HepG2 (cell line): ENCODE data around the gene ECSCR. TPM values are rescaled to one million over a fixed set of nuclear protein-coding genes. Genes with fewer than 3 reads are reported as not detected.
A peak's percentile ranks its signal among the peaks of the same experiment; 100 is the strongest.

ENCODE experiments used
- ARID2 ChIP-seq: sonication (generic); formaldehyde crosslinking; IDR thresholded peaks from 2 replicates; pipeline ENCODE4 v1.8.1; 2022; ENCODE audit warnings: mild to moderate bottlenecking, missing genetic modification reagents, borderline replicate concordance
- ARNTL ChIP-seq: sonication (generic); formaldehyde crosslinking; IDR thresholded peaks from 2 replicates; pipeline ENCODE4 v1.4.0; 2020; ENCODE audit warnings: mild to moderate bottlenecking, missing genetic modification reagents
- HOMEZ ChIP-seq: IDR thresholded peaks from 2 replicates; pipeline ENCODE4 v1.6.1; 2016; ENCODE audit warnings: low read depth
- IKZF5 ChIP-seq: IDR thresholded peaks from 2 replicates; pipeline ENCODE4 v1.6.1; 2018; ENCODE audit warnings: missing genetic modification reagents, mild to moderate bottlenecking, missing compliant biosample characterization
- KDM4B ChIP-seq: sonication (generic); formaldehyde crosslinking; IDR thresholded peaks from 2 replicates; pipeline ENCODE4 v1.4.0; 2020; ENCODE audit warnings: missing genetic modification reagents
- KLF9 ChIP-seq: IDR thresholded peaks from 2 replicates; pipeline ENCODE4 v1.6.1; 2016; ENCODE audit warnings: low read depth
- NCOA1 ChIP-seq: sonication (generic); formaldehyde crosslinking; IDR thresholded peaks from 2 replicates; pipeline ENCODE4 v1.9.0; 2021; ENCODE audit warnings: missing genetic modification reagents
- SMYD3 ChIP-seq: sonication (generic); formaldehyde crosslinking; IDR thresholded peaks from 2 replicates; pipeline ENCODE4 v1.8.1; 2023; ENCODE audit warnings: mild to moderate bottlenecking, missing genetic modification reagents
- STAG1 ChIP-seq: sonication (generic); formaldehyde crosslinking; IDR thresholded peaks from 2 replicates; pipeline ENCODE4 v1.4.0; 2020; ENCODE audit warnings: missing genetic modification reagents
- TRIM22 ChIP-seq: fragments of 450-650 bp; IDR thresholded peaks from 2 replicates; pipeline ENCODE4 v1.6.1; 2017
- ZGPAT ChIP-seq: IDR thresholded peaks from 2 replicates; pipeline ENCODE4 v1.6.1; 2016; ENCODE audit warnings: mild to moderate bottlenecking
- ZMAT3 ChIP-seq: sonication (generic); formaldehyde crosslinking; conservative IDR thresholded peaks from 2 replicates; pipeline ENCODE4 v1.7.0; 2021; ENCODE audit warnings: missing genetic modification reagents
- ZNF225 ChIP-seq: sonication (generic); formaldehyde crosslinking; IDR thresholded peaks from 2 replicates; pipeline ENCODE4 v1.4.0; 2020; ENCODE audit warnings: mild to moderate bottlenecking, missing genetic modification reagents
- ZNF281 ChIP-seq: sonication (generic); formaldehyde crosslinking; IDR thresholded peaks from 2 replicates; pipeline ENCODE4 v1.4.0; 2020; ENCODE audit warnings: missing genetic modification reagents, borderline replicate concordance
- ZNF562 ChIP-seq: sonication (generic); formaldehyde crosslinking; IDR thresholded peaks from 2 replicates; pipeline ENCODE4 v1.8.0; 2022; ENCODE audit warnings: missing genetic modification reagents, borderline replicate concordance
- ZNF563 ChIP-seq: sonication (generic); formaldehyde crosslinking; IDR thresholded peaks from 2 replicates; pipeline ENCODE4 v1.8.0; 2022; ENCODE audit warnings: mild to moderate bottlenecking, moderate library complexity, missing genetic modification reagents
- ZNF674 ChIP-seq: sonication (generic); formaldehyde crosslinking; IDR thresholded peaks from 2 replicates; pipeline ENCODE4 v1.5.0; 2020; ENCODE audit warnings: low read depth, mild to moderate bottlenecking, missing genetic modification reagents
- ZNF770 ChIP-seq: sonication (generic); formaldehyde crosslinking; IDR thresholded peaks from 2 replicates; pipeline ENCODE4 v1.5.0; 2020; ENCODE audit warnings: mild to moderate bottlenecking, missing genetic modification reagents
- polyA plus RNA-seq, 8 experiments: library from polyadenylated mRNA; depleted of rRNA in 3 of 8; stranded (reverse) in 7 of 8; unstranded in 1 of 8; fragments of >200 nt; fragmentation: Illumina TruSeq in 4 of 8; extraction: Trizol in 4 of 8; gene quantifications; 2 replicates each; pipeline versions ENCODE4 v1.2.1 to v1.2.3, GENCODE V29; 2011 to 2016; ENCODE audit warnings: low read depth in 4 of 8, missing spikeins in 1 of 8, mixed read lengths in 1 of 8; ENCODE audit not compliant: insufficient read depth in 1 of 8
- total RNA-seq, 5 experiments: library from RNA; depleted of rRNA; stranded (reverse); fragments of >200 nt; fragmentation: Illumina TruSeq; extraction: Trizol; gene quantifications; 2 replicates each; pipeline ENCODE4 v1.2.3, GENCODE V29; 2016; ENCODE audit warnings: low read depth in 1 of 5

Gene ECSCR
- total and polyA plus RNA-seq, 2 of the 13 experiments (the other 11 are each of a cell fraction or from before 2014, with no cell fraction given), result 0.18 TPM; not detected in 1

GRCh38 chr5:139439013-139439903 is 23.3 kb downstream of the ECSCR start, which contains the start of gene DNAJC18 (continued):
- TF ChIP-seq HOMEZ (CRISPR knock-in tag) (no peak; the same call in 1 of the 2 replicates), ZGPAT (CRISPR knock-in tag) (peak; percentile 89), NCOA1 (CRISPR knock-in tag) (no peak), IKZF5 (CRISPR knock-in tag) (peak; percentile 72; the same call in 1 of the 2 replicates), ZNF562 (CRISPR knock-in tag) (no peak), ZNF225 (CRISPR knock-in tag) (0 out of 2 replicates have a peak, but pooled peaks have one; percentile 46), TRIM22 (no peak), KLF9 (CRISPR knock-in tag) (no peak), KDM4B (CRISPR knock-in tag) (no peak), ZMAT3 (CRISPR knock-in tag) (0 out of 2 replicates have a peak, but pooled peaks have one; percentile 35), ZNF281 (CRISPR knock-in tag) (peak; percentile 23; the same call in 1 of the 2 replicates), ARID2 (CRISPR knock-in tag) (no peak), ZNF770 (CRISPR knock-in tag) (peak; percentile 51; the same call in 1 of the 2 replicates), STAG1 (CRISPR knock-in tag) (no peak), SMYD3 (CRISPR knock-in tag) (no peak), ZNF674 (CRISPR knock-in tag) (0 out of 2 replicates have a peak, but pooled peaks have one; percentile 33), ZNF563 (CRISPR knock-in tag) (0 out of 2 replicates have a peak, but pooled peaks have one; percentile 58), ARNTL (CRISPR knock-in tag) (no peak)
